Brain pericyte (primary cell): Measurements from ENCODE around the gene APH1B.

Source experiments
- DNase-seq: peaks from one replicate; pipeline ENCODE4 v3.0.0-alpha.2; 2012; ENCODE audit warnings: low read depth, low spot score

The APH1B gene

DNA sequence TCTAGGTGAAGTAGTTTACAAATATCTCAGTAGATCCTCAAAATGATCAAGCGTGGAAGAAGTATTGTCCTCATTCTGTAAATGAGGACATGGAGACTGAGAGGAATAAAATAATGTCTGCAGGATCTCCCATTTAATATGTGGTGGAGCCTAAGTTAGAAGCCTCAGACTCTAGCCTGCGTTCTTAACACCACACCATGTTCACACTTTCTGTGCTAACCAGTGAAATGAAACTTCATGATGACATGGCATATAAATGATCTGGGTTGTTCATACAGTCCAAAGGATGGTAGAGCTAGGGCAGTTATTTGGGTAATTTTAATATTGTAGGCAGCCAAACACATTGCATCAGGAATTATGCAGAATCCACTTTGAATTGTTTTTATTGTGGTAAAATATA, 25.1 kb upstream of the APH1B start:
- DNase-seq: no peak

DNA sequence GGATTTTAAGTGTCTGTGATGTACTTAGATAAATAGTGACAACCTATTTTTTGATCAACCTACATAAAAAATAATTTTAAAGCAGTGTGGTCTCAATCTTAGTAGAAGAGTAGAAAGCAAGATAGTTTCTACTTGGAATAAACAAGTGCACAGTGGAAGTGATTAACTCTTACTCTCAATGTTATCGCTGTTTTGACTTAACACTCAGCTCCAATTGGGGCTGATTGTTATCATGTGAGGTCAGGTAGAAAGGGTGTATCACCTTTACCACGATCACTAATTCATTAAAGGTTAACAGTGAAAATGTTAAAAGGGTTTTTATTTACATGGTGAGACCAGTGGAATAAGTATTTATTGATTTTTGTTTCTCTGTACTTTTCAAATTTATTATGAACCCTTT, 22.4 kb upstream of the APH1B start:
- DNase-seq: no peak

DNA sequence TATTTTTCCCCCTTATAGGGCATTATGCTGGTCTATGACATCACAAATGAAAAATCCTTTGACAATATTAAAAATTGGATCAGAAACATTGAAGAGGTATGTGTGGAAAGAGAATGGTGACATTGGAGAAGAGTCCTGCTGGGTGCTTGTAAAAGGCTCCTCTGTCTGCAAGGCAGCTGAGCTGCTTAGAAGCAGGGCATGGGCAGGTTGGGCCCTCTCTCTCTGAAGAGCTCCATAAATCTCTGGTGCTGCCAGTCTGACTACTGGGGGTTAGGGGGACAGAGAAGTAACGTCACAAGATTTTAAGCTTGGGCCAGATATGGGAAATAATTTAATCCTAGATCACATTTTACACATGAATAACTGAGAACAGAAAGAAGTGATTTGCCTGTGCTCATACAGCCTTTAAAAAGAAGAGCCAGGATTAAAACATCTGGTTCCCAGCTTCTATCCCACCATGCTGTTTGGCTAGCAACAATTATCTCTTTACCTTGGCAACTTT, 21.9 kb upstream of the APH1B start:
- DNase-seq: no peak

DNA sequence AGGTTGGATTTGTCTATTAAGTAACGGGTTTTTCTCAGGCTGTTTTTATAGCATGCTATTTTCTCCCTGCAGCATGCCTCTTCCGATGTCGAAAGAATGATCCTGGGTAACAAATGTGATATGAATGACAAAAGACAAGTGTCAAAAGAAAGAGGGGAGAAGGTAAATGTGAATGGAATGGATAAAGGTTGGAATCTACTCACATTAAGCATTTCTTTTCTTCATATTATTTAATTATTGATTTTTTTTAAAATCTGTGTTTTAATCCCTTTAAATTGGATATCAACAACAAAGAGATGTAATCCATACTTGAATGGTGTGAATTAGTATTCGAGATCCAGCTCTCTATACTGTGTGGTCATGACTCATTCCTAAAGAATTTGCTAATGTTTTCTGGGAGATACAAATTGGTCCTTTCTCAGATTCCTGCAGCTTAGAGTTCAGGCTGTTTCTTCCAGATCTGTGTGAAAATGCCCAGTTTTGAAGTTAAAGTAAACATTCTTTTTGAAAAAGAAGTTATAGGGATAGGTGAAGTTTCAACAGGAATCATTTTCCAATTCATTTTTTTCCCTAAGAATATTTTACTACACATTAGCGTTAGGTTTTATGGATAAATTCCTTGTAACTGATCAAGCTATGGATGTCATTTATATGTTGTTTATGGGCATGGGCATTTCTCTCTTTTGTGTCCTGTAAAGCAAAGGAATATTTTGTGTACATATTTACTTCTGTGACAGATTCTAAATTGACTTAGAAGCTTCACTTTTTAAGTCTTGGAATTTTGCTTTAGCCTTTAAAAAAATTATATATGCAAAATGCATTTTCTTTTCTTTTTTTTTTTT, 20.8 kb upstream of the APH1B start:
- DNase-seq: no peak

GRCh38 chr15:63258658-63259057, 18.7 kb upstream of the APH1B start:
- DNase-seq: no peak

- no peak for DNase-seq
These were observed 16.6 kb upstream of the APH1B start for GRCh38 chr15:63260791-63261190.

DNA sequence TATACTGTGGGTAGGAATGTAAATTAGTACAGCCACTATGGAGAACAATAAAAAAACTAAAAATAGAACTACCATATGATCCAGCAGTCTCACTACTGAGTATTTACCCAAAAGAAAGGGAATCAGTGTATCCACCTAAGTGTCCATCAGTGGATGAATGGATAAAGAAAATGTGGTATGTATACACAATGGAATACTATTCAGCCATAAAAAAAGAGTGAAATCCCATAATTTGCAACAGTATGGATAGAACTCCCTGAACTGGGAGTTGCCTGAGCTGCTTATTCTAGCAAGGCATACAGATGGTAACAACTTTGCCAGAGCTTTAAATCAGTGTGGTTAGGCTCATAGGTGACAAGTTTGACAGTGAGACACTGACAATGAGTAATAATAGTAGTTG, 16.1 kb upstream of the APH1B start:
- no peak for DNase-seq

DNA sequence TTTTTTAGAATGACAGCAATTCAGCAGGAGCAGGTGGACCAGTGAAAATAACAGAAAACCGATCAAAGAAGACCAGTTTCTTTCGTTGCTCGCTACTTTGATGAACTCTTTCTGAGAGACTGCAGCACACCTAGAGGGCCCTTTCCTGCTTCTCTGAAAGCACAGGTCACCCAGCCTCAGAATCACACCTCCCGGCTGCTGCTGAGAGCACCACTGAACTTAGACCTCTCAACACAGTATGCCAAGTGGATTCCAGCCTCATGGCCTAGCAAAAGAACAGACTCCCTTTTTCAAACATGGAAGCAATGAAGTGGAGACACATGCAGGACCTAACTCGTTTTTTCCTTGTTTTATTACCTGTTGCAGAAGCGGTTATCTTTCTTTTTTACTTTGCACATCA, 13.9 kb upstream of the APH1B start:
- no peak for DNase-seq

GRCh38 chr15:63264688-63265293, 12.6 kb upstream of the APH1B start:
- no peak for DNase-seq

- no peak for DNase-seq
These were observed 3.0 kb upstream of the APH1B start for GRCh38 chr15:63274427-63274826.

GRCh38 chr15:63276342-63277037, 915 bp upstream of the APH1B start:
- DNase-seq: no peak

DNA sequence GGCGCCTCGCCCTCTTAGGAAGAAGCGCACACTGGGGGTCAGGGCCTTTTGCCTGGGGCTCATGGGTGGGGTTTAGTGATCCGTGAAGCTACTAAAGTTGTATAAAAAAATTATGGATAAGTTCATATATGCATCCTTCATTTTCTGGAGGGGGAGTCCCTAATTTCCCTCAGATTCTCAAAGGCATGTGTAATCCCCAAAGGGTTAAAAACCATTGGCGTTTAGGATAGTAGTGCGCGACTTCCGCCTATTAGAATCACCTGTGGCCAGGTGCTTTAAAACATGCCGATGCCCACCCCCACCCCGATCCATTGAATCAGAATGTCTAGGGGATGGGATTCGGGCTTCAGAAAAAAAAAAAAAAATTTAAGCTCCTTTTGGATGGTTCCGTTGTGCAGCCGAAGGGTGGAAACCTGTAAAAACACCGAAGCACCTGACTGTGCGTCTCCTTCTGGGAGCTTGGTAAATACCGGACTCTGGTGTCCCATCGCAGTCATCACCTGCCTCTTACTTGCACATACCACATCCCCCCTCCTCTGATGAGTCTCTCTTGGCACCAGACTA, 570 bp downstream of the APH1B start:
- no peak for DNase-seq

- no peak for DNase-seq
These were observed 5.7 kb downstream of the APH1B start for GRCh38 chr15:63283126-63283525.

GRCh38 chr15:63284335-63284734, 6.9 kb downstream of the APH1B start:
- DNase-seq: no peak

DNA sequence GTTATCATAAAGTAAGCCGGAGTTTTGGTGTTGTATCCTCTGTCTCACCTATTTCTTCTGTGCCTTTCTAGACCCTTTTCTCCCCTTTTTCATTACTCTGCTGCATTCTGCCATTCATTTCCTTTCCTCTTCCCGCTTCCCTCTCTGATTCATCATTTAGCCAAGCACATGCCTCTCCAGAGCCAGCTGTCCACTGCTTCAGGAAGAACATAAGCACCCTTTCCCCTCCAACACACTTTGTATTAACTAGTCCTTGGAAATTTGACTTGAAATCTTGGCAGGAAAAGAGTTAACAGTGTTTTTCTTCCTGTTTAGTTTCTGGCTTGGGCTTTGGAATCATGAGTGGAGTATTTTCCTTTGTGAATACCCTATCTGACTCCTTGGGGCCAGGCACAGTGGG, 9.7 kb downstream of the APH1B start:
- DNase-seq: no peak

DNA sequence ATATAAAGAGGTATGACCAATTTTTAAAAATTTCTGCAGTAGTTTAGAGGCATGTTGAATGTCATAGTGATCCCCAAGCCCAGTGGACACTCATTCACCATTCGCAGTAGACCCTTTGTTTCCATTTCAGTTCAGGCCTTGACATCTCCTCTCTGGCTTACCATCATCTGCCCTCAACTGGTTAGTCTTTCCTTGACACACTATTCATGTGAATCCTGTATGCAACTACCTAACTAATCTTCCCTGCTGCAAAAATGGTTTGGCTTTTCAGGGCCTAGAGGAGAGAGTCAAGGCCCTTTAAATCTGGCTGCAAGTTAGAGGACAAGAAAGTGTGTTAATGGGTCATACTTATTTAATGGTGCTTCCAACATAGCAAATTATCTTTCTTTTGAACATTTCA, 10.9 kb downstream of the APH1B start:
- no peak for DNase-seq

DNA sequence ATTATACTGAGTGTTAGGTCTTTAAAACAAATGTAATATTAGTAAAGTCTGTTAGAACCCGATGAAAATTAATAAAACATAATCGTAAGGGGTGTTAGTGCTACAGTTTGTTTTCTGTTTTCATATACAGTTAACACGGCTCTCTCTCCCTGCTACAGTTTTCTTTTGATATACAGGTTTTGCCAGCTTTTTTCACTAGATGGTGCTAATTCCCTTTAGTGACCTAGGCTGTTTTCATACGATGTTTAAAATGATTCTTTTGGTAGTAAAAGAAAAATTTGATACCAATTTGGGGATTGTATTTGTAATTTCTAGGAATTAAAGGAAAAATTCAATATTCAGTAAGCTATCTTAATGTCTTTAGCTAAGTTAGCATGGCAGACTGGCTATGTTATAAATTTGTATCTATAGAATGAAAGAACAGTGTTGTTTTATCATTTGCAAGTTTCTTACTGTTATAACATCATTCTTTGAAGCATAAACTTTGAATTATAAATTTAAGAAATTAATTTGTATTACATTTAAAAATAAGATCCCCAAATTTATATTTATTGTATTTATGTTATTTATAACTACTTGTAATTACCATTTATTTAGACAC, 11.5 kb downstream of the APH1B start:
- no peak for DNase-seq

DNA sequence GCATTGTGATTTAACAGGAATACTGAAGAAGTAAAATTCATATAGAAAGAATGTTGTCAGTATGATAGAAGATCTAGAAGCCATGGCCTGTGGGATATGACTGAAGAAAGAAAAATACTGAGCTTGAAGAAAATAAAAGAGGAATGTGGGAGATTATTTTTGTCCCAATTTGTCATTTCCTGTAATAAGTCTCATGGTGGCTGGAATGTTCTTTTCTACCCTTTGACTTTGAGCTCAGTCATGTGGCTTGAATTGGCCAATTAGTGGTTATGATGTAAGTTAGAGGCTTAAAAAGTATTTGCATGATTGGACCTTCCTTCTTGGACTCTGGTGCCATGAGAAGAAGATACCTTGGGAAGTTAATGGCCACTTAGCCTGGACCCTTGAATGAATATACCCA, 14.1 kb downstream of the APH1B start:
- DNase-seq: no peak

GRCh38 chr15:63292241-63292640, 14.8 kb downstream of the APH1B start:
- DNase-seq: no peak

DNA sequence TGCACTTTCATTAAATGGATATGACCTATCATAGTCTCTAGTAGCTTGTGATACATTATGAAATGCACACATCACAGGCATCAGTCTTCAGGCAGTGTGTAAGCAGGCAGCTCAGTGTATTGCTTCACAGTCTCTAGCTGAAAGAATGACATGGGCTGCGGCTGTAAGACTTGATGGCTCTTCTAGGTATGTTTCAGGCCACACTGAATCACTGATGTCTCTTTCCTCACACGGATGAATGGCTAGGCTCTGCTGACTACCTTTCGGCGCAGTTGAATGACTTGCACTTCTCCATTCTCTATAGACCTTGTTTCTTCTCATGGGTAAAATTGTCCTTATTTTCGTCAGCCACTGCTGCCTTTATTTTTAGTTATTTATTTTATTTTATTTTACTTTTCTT, 15.4 kb downstream of the APH1B start:
- no peak for DNase-seq

DNA sequence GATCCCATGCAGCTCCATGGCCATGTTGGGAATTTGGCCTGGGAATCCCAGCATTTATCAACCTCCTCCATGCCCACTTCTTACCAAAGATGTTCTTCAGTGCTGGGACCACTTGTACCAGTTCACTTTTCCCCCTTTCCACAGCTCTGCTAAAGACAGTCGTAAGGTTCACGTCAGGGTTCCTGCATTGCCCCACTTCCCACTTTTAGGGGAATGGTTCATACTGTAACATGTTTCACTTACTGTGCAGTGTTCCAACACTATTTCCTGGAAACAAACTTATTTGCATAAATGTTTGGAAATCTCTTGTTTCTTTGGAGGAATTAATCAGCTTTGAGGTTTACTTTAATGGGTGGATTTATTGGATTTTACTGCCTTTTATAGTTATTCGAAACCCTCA, 17.0 kb downstream of the APH1B start:
- no peak for DNase-seq

DNA sequence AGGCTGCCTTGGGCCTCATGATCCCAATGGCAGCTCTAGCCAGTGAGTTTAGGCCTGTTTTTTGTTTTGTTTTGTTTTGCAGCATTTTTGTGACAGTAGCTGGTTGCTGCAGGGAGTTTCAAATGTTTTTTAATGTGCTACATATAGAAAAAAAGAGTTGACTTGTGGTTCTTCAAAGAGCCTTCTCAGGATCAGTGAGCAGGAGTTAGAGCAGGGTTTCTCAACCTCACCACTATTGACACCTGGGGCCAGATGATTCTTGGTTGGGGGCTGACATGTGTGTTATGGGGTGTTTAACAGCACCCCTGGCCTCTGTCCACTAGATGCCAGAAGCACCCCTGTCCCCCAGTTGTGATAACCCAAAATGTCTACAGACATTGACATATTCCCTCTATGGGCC, 17.9 kb downstream of the APH1B start:
- no peak for DNase-seq
